ENCODE results near the gene HTR1E. TPM values are rescaled to one million over a fixed set of nuclear protein-coding genes. Genes with fewer than 3 reads are reported as not detected.

Gene HTR1E
- total and polyA plus RNA-seq, 2 of the 8 experiments (the other 6 are each of a cell fraction or from before 2014, with no cell fraction given) = 0.09 TPM; not detected in 1

DNA sequence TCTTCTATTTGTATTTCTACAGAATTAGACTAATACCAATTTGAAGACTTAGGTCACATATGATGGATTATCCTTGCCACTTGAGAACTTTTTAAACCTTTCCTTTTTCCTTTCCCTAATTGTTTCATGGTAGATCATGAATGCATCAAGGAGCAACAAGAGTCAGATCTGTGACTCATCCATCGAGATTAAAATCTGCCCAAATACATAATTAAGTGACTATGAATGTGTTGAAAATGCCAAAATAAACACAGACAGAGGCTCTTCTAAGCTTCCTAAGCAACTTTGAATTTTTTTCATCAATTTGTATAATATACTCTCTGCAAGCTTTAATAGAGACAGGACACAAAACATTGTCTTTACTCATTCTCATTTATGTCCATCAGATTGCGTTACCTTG is 23.5 kb upstream of the HTR1E start:
- Histone ChIP-seq H4K20me1 (replicated peaks in 1 of 2; ENCODE audit: control insufficient read depth in 1 of 2, insufficient read depth in 2 of 2, low read length in 2 of 2) (no peaks in the 10 kb centered on the region), H3K27ac (ENCODE audit: low read depth, low read length) (no peak overlapping the region), H3K4ac (replicated peaks; ENCODE audit: insufficient read length, low read depth, low read length) (no peak overlapping the region), H3K4me2 (ENCODE audit: insufficient read depth in 1 of 2, low read depth in 2 of 2, low read length in 2 of 2) (no peak overlapping the region), H2AK5ac (ENCODE audit: low read depth, low read length) (no peak overlapping the region), H3K9ac (replicated peaks in 1 of 4; ENCODE audit: extremely low read depth in 1 of 4, low read depth in 3 of 4, low read length in 3 of 4) (no peak overlapping the region), H3K79me2 (ENCODE audit: control insufficient read depth in 1 of 2, insufficient read depth in 2 of 2, low read length in 2 of 2) (no peaks in the 10 kb centered on the region), H3K27me3 (replicated peaks in 1 of 4; ENCODE audit: control insufficient read depth in 3 of 4, extremely low read depth in 1 of 4, insufficient read depth in 3 of 4, low read length in 3 of 4) (no peaks in the 10 kb centered on the region), H3K4me1 (replicated peaks in 1 of 4; ENCODE audit: control insufficient read depth in 3 of 4, insufficient read depth in 4 of 4, low read length in 3 of 4) (peaks cover 0 to 7% (median 0%) of the 10 kb centered on the region in 4 experiments; a peak in 2 of 7 replicates), H3K18ac (ENCODE audit: extremely low read depth, low read length) (no peak overlapping the region), H3K14ac (ENCODE audit: insufficient read length) (no peak overlapping the region), H4K8ac (ENCODE audit: extremely low read depth, insufficient read depth, low read length) (no peak overlapping the region), H2AFZ (ENCODE audit: low read length) (no peak overlapping the region), H3K23me2 (ENCODE audit: low read depth, low read length) (no peaks in the 10 kb centered on the region), H2BK15ac (ENCODE audit: low read length) (no peak overlapping the region), H3K4me3 (ENCODE audit: extremely low read depth in 1 of 4, insufficient read depth in 2 of 4, low read depth in 3 of 4, low read length in 4 of 4) (no peak overlapping the region), H2BK12ac (ENCODE audit: low read depth, low read length) (no peak overlapping the region), H2BK120ac (replicated peaks; ENCODE audit: low read depth, low read length) (no peak overlapping the region), H2BK20ac (ENCODE audit: low read length) (no peak overlapping the region), H3K56ac (replicated peaks; ENCODE audit: insufficient read length, low read depth, low read length) (no peak overlapping the region), H3K23ac (ENCODE audit: insufficient read length) (no peak overlapping the region), H3K79me1 (ENCODE audit: low read depth, low read length) (no peaks in the 10 kb centered on the region), H4K5ac (ENCODE audit: insufficient read length, low read depth, low read length) (no peak overlapping the region), H4K91ac (replicated peaks; ENCODE audit: insufficient read length, low read length) (no peak overlapping the region), H3K36me3 (ENCODE audit: control insufficient read depth in 2 of 4, insufficient read depth in 4 of 4, low read length in 3 of 4) (no peaks in the 10 kb centered on the region), H3K9me3 (ENCODE audit: insufficient read depth in 2 of 2, low read depth in 1 of 2, low read length in 1 of 2) (no peaks in the 10 kb centered on the region), H2BK5ac (ENCODE audit: low read depth, low read length) (no peak overlapping the region)
- no peak for TF ChIP-seq KDM5A (IDR thresholded peaks at IDR 0.05; ENCODE audit: low read length)
- no peak for TF ChIP-seq POLR2A (IDR thresholded peaks at IDR 0.05; ENCODE audit: control extremely low read depth in 1 of 2, low read depth in 2 of 2, low read length in 2 of 2)
- TF ChIP-seq SUZ12 (IDR thresholded peaks at IDR 0.05; ENCODE audit: low read length) = no peak
- TF ChIP-seq, protein P1, sequence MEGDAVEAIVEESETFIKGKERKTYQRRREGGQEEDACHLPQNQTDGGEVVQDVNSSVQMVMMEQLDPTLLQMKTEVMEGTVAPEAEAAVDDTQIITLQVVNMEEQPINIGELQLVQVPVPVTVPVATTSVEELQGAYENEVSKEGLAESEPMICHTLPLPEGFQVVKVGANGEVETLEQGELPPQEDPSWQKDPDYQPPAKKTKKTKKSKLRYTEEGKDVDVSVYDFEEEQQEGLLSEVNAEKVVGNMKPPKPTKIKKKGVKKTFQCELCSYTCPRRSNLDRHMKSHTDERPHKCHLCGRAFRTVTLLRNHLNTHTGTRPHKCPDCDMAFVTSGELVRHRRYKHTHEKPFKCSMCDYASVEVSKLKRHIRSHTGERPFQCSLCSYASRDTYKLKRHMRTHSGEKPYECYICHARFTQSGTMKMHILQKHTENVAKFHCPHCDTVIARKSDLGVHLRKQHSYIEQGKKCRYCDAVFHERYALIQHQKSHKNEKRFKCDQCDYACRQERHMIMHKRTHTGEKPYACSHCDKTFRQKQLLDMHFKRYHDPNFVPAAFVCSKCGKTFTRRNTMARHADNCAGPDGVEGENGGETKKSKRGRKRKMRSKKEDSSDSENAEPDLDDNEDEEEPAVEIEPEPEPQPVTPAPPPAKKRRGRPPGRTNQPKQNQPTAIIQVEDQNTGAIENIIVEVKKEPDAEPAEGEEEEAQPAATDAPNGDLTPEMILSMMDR (IDR thresholded peaks at IDR 0.05; ENCODE audit: control extremely low read depth in 1 of 3, insufficient read depth in 1 of 3, low read depth in 1 of 3, low read length in 3 of 3) = no peak
- FAIRE-seq (no peak), DNase-seq (ENCODE audit: low read depth in 1 of 2, low spot score in 2 of 2) (no peak)
- CTCF ChIA-PET (ENCODE audit: partially characterized antibody) = interaction anchor here (0.6 to 0.8 kb wide), 2 partner anchors 29 to 52 kb away, joined by 3 read pairs; no protein-coding TSS in a partner anchor
- POLR2A ChIA-PET (ENCODE audit: partially characterized antibody) = no interaction called here
- 91% methylated on average over 2 of the region's 2 CpGs; no CpG with 5 or more reads in 1 of the 2 experiments for WGBS, 2 experiments (ENCODE audit: extremely low coverage in 1 of 2, insufficient coverage in 1 of 2, insufficient read length in 1 of 2, insufficient replicate concordance in 2 of 2, low coverage in 1 of 2, low lambda C conversion rate in 2 of 2, missing lambda C conversion rate in 1 of 2)
